Stimulated activated naive CD8-positive, alpha-beta T cell treated with anti-CD3 and anti-CD28 coated beads, Interleukin-15, amount 100 ng/mL, for 72 hours (primary cell): Measurements from ENCODE around the gene ATP6V1G1.
"Not testable (repeated sequence)": the region's sequence is repeated elsewhere in the genome, so short reads cannot be mapped to it uniquely, and the experiment has no call there.

Experiments used
- ATAC-seq: fragments of 150-1000 bp; cut with Tn5 transposase; 2 replicates; pipeline ENCODE4 v1.10.0; 2021; ENCODE audit warnings: mild to moderate bottlenecking, moderate library complexity
- DNase-seq, 2 donors: peaks; one replicate each; pipeline ENCODE4 v3.0.0; 2021 to 2022
- H3K27ac Mint-ChIP-seq, 2 donors: one replicate each; pipeline ENCODE4 v1.8.0; 2022; ENCODE audit warnings: mild to moderate bottlenecking in 2 of 2, mixed read lengths in 2 of 2, moderate library complexity in 2 of 2
- H3K27me3 Mint-ChIP-seq: one replicate; pipeline ENCODE4 v1.8.0; 2022; ENCODE audit warnings: mixed read lengths
- H3K4me1 Mint-ChIP-seq: one replicate; pipeline ENCODE4 v1.8.0; 2022; ENCODE audit warnings: mild to moderate bottlenecking, mixed read lengths
- H3K4me3 Mint-ChIP-seq, 2 donors: one replicate each; pipeline ENCODE4 v1.8.0; 2022; ENCODE audit warnings: mild to moderate bottlenecking in 2 of 2, mixed read lengths in 2 of 2, moderate library complexity in 1 of 2
- H3K9me3 Mint-ChIP-seq, 2 donors: one replicate each; pipeline ENCODE4 v1.8.0; 2022; ENCODE audit warnings: mixed read lengths in 2 of 2

Gene ATP6V1G1

DNA sequence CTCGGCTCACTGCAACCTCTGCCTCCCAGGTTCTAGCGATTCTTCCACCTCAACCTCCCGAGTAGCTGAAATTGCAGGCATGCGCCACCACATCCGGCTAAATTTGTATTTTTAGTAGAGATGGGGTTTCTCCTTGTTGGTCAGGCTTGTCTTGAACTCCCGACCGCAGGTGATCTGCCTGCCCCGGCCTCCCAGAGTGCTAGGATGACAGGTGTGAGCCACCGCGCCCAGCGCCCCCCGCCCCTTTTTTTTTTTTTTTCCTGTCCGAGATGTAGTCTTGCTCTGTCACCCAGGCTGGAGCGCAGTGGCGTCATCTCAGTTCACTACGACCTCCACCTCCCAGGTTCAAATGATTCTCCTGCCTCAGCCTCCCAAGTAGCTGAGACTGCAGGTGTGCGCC is 6.6 kb downstream of the ATP6V1G1 start:
- no peaks in the 10 kb centered on the region for H3K27me3 Mint-ChIP-seq
- no peaks in the 10 kb centered on the region for H3K9me3 Mint-ChIP-seq
- peak overlapping the region in 1 of 2 donors; percentile 74 for H3K27ac Mint-ChIP-seq
- DNase-seq (no peak), ATAC-seq (no peak)
- peaks cover 63% of the 10 kb centered on the region for H3K4me1 Mint-ChIP-seq
- H3K4me3 Mint-ChIP-seq = no peak overlapping the region

DNA sequence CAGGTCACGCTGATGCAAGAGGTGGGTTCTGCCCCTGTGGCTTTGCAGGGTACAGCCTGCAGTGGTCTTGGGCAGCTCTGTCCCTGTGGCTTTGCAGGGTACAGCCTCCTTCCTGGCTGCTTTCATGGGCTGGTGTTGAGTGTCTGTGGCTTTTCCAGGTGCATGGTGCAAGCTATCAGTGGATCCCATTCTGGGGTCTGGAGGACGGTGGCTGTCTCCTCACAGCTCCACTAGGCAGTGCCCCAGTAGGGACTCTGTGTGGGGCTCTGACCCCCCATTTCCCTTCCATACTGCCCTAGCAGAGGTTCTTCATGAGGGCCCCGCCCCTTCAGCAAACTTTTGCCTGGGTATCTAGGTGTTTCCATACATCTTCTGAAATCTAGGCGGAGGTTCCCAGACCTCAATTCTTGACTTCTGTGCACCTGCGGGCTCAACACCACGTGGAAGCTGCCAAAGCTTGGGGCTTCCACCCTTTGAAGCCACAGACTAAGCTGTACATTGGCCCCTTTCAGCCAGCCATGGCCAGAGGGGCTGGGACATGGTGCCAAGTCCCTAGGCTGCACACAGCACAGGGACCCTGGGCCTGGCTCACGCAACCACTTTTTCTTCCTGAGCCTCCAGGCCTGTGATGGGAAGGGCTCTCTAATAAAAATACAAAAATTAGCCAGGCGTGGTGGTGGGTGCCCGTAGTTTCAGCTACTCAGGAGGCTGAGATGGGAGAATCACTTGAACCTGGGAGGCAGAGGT is 13.1 kb downstream of the ATP6V1G1 start:
- not testable (repeated sequence) for H3K27me3 Mint-ChIP-seq, H3K4me3 Mint-ChIP-seq, DNase-seq, H3K9me3 Mint-ChIP-seq, ATAC-seq
- H3K27ac Mint-ChIP-seq = peak overlapping the region in 1 of 2 donors; percentile 90
- peaks cover 15% of the 10 kb centered on the region for H3K4me1 Mint-ChIP-seq

DNA sequence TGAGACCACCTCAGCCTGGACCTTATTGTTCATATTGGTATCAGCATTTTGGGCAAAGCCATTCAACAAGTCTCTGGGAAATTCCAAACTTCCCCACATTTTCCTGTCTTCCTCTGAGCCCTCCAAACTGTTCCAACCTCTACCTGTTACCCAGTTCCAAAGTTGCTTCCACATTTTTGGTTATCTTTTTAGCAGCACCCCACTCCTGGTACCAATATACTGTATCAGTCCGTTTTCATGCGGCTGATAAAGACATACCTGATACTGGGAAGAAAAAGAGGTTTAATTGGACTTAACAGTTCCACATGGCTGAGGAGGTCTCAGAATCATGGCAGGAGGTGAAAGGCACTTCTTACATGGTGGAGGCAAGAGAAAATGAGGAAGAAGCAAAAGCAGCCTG is 14.2 kb downstream of the ATP6V1G1 start:
- not testable (repeated sequence) for DNase-seq, H3K27ac Mint-ChIP-seq, H3K27me3 Mint-ChIP-seq, ATAC-seq, H3K4me3 Mint-ChIP-seq, H3K9me3 Mint-ChIP-seq
- H3K4me1 Mint-ChIP-seq = peaks cover 11% of the 10 kb centered on the region

DNA sequence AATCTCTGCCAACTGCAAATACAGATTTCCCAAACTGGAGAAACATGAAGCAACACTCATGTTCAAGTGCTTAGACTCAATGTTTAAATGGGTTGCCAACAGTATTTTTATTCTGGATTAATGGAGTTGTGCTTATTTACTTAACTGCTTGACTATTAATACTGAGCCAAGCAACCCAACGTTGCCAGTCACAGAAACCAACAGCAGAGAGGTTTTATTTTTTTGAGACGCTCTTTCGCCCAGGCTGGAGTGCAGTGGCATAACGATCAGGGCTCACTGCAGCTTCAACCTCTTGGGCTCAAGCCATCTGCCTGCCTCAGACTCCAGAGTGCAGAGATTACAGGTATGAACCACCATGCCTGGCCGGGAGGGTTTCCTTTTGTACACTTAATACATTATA is 15.1 kb downstream of the ATP6V1G1 start:
- Mint-ChIP-seq H3K4me3 (no peak overlapping the region), H3K27ac (no peak overlapping the region), H3K4me1 (peaks cover 6% of the 10 kb centered on the region), H3K9me3 (peaks cover 7 to 8% of the 10 kb centered on the region in 2 donors), H3K27me3 (no peaks in the 10 kb centered on the region)
- ATAC-seq (no peak), DNase-seq (no peak)

DNA sequence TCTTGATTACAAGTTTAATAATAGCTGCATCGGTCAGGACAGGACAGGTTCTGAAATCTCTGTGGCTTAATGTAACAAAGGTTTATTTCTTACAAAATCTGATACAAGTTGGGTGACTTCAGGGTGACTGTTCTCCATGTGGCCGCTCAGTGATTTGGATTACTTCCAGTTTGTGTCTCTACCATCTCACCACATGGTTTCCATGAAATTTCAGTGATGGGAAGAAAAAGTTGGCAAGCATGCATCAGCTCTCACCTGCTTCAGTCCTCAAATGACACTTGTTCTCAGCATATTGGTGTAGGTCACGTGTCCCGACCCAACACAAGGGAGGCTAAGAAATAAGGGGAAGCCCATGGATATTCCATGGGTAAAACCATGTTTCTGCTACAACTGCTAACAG is 15.7 kb downstream of the ATP6V1G1 start:
- peak overlapping the region in 1 of 2 donors; percentile 48 for H3K27ac Mint-ChIP-seq
- peaks cover 7 to 8% of the 10 kb centered on the region in 2 donors for H3K9me3 Mint-ChIP-seq
- H3K27me3 Mint-ChIP-seq = no peaks in the 10 kb centered on the region
- H3K4me3 Mint-ChIP-seq = no peak overlapping the region
- H3K4me1 Mint-ChIP-seq = peaks cover 7% of the 10 kb centered on the region
- ATAC-seq (no peak), DNase-seq (no peak)

DNA sequence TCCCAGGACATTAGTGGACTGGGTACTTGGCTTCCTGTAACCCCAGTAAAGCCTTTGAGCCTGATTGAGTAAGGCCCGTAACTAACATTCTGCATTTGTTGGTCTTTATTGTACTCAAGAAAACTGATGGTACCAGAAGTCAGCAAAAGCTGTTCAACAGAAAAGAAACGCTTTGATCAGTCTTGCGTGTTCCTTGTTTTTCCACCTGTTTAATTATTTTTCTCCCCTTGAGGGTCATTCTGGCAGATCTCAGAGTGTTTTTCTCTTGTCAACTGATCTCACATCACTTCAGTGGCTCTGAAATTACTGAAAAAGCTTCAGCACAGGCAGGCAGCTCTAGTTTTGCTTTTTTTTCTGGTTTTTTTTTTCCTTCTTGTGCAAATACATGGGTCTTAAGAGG is 17.4 kb downstream of the ATP6V1G1 start:
- no peak overlapping the region for H3K27ac Mint-ChIP-seq
- peaks cover 7 to 8% of the 10 kb centered on the region in 2 donors for H3K9me3 Mint-ChIP-seq
- no peak for DNase-seq
- H3K4me1 Mint-ChIP-seq = peaks cover 18% of the 10 kb centered on the region
- no peaks in the 10 kb centered on the region for H3K27me3 Mint-ChIP-seq
- ATAC-seq = no peak
- no peak overlapping the region for H3K4me3 Mint-ChIP-seq

DNA sequence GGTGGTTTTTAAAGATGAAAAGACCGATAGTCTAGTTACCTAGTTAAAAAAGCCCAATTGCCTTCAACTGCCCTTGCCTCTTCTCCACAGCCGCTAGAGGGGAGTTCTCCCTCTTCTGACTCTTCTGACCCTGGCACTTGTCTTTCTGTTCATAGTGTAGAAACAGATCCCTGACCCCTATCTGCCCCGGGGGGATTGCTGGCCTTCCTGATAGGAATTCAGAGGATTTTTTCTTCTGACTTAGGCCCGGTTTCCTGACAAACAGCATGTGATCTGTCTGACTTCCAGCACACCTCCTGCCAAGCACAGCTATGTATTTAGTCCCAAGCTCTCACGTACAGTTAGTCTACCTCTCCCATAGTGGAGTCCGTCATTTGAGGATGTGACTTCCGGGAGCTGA is 18.5 kb downstream of the ATP6V1G1 start:
- DNase-seq (no peak), ATAC-seq (no peak)
- Mint-ChIP-seq H3K4me1 (peaks cover 28% of the 10 kb centered on the region), H3K4me3 (no peak overlapping the region), H3K9me3 (peaks cover 7 to 8% of the 10 kb centered on the region in 2 donors), H3K27me3 (no peaks in the 10 kb centered on the region), H3K27ac (no peak overlapping the region)

DNA sequence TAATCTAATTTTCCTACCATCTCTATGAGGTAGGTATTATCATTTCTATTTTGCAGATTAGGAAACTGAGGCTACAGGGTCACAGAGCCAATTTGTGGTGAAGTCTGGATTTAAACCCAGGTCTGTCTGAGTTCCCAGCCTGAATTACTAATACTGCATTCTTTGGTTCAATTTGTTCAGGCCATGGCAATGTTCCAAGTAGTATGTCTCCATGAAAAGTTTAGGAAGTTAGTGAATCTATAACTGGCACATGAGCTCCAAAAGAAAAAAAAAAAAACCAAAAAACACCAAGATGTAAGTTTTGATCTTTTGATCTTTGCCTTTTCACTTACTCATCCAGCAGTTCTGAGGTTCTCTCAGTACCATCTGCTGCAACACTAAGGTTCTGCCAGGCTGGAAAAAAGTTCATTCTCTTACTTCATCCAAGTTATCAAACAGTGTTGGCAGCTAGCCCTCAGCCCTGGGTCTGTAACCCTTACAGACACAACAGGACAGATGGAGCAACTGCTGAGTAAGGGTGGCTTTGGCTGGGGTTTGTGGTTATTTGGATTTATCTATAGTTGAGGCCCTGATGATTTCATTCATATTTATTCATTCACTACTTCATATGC is 19.1 kb downstream of the ATP6V1G1 start:
- Mint-ChIP-seq H3K9me3 (peaks cover under 1 to 4% of the 10 kb centered on the region in 2 donors), H3K4me3 (no peak overlapping the region), H3K27ac (no peak overlapping the region), H3K27me3 (no peaks in the 10 kb centered on the region), H3K4me1 (peaks cover 29% of the 10 kb centered on the region)
- DNase-seq (no peak), ATAC-seq (no peak)

DNA sequence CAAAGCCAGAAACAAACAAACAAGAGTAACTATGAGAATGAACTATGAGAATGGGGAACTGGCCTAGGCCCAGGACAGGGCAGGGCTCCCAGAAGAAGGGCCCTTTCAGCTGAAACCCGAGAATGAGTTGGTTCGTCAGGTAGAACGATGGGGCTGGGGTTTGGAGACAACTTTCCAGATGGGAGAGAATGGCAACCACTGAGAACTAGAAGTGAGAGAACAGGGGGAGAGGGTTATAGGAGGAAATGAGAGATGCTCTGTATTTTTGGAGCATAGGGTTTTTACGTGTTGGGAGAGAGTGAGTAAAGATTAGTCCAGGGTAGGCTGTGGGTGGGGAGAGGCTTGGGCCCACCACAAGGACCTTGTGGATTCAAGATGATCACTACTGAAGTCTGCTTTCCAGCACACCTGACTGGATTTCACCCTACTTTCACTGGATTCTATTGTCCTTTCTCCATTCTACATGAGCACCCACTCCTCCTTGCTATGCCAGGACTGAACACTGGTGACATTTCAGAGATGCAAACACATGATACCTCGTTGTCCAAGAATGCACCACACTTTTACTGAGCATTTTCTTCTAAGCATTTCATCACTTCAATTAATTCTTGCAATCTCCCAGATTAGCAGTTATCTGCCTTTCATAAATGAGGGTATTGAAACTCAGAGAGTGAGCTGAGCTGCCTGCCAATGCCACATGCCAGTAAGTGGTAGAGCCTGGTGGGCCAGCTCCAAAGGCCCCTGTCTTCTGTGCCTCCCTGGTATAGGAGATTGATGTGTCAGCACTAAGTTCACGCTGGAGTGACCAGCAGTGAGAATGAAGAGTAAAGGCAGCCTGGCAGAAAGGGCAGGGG is 20.3 kb downstream of the ATP6V1G1 start:
- Mint-ChIP-seq H3K9me3 (no peaks in the 10 kb centered on the region), H3K27me3 (no peaks in the 10 kb centered on the region), H3K27ac (peak overlapping the region in 1 of 2 donors; percentile 56), H3K4me3 (no peak overlapping the region), H3K4me1 (peaks cover 36% of the 10 kb centered on the region)
- DNase-seq (no peak), ATAC-seq (no peak)

DNA sequence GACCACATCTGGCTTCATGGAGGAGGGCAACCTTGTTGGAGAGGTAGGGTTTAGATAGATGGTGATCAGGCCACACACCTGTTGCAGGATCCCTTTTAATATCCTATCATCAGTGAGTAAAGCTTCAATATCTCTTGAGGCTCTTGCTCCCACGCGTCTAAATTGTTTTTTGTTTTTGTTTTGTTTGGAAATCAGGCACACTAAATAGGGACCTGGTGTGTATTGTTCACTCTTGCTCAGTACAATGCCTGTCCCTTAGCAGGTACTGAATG is 20.9 kb downstream of the ATP6V1G1 start:
- peaks cover 42% of the 10 kb centered on the region for H3K4me1 Mint-ChIP-seq
- H3K27ac Mint-ChIP-seq = peak overlapping the region in 1 of 2 donors; percentile 56
- no peaks in the 10 kb centered on the region for H3K9me3 Mint-ChIP-seq
- H3K27me3 Mint-ChIP-seq = no peaks in the 10 kb centered on the region
- no peak for ATAC-seq
- H3K4me3 Mint-ChIP-seq = no peak overlapping the region
- no peak for DNase-seq

DNA sequence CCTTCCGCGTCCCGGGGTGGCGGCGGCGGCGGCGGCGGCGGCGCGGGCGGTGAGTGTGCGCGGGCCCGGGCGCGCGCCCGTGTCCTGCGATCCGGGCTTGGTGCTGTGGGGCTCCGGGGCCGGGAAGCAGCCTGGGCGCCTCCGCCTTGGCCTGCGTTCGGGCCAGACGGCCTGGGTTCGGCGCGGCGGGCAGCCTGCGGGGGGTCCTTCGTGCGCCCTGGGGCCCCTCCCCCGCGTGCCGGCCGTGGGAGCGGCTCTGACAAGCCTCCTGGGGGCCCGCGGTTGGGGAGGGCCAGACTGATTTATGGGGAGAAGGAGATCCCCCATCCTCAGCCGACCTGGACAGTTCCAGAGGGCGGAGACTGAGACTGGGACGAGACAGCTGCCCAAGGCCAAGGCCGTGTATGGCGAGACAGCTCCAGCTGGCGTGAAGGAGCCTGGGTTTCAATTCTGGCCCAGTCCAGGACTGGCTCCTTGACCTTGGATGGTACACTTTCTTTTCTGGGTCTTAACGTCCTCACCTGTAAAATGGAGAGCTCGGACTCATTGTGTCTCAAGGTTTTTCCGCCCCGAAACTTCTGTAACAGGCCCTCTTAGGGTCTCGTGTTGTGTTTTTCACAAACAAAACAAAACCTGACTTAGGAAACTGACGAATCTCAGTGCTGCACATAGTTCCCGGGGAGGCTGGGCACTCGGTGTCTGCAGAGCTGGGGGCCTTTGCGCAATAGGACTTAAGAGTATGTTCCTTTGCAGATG is 24.1 kb downstream of the ATP6V1G1 start:
- H3K9me3 Mint-ChIP-seq = no peaks in the 10 kb centered on the region
- H3K4me1 Mint-ChIP-seq = peaks cover 70% of the 10 kb centered on the region
- H3K27ac Mint-ChIP-seq = peak overlapping the region; percentile 84 to 98
- peak; percentile 77 for ATAC-seq
- H3K27me3 Mint-ChIP-seq = no peaks in the 10 kb centered on the region
- H3K4me3 Mint-ChIP-seq = peak overlapping the region; percentile 85 to 88
- peak in 1 of 2 donors; percentile 59 for DNase-seq

DNA sequence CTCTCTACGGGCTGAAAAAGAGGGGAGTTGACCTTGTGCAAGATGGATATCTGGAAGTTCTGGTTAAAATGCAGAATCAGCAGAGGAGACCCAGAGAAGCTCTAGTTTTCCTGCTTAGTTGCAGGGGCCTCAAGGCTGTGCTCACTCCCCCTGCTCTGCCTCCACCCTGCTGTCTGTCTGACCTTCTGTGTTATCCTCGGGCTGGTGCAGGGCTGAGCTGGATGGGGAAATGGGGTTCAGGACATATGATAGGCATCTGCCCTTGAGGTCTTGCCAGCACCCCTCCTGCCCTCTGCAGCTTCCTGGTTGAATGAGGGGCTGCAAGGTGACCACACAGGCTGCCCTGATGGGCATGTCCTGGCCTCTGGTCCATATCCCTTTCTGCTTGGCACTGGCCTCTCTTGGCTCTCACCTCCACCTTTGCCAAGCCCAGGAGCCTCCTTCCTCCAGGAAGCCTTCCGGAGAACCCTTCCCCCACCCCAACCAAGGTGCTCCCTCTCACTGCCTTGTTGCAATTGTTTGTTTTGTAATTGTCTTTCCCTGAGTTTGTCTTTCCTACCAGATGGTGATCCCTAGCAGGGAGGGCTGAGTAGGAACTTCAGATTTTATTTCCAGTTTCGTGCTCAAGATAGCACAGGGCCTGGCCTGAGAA is 24.8 kb downstream of the ATP6V1G1 start:
- peak overlapping the region; percentile 84 to 98 for H3K27ac Mint-ChIP-seq
- ATAC-seq (peak; percentile 8), DNase-seq (no peak)
- peak overlapping the region; percentile 85 to 88 for H3K4me3 Mint-ChIP-seq
- peaks cover 77% of the 10 kb centered on the region for H3K4me1 Mint-ChIP-seq
- H3K27me3 Mint-ChIP-seq = no peaks in the 10 kb centered on the region
- no peaks in the 10 kb centered on the region for H3K9me3 Mint-ChIP-seq

DNA sequence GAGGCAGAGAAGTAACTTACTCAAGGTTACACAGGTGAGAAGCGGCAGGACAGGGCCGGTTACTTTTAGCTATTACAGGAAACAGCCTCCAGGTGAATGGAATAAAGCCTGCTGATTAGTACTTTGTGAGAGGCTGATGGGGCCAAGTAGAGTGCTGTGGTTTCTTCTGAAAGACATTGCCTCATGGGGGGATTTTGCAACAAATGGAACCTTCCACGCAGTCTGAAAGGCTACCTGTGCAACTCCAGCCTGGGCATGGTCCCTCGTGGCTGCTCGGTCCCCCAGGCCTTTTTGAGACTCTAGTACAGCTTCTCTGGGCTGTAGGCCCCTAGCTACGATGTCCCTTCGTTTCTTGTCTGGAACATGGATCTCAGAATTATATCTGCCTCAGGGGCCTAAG is 25.5 kb downstream of the ATP6V1G1 start:
- no peaks in the 10 kb centered on the region for H3K27me3 Mint-ChIP-seq
- DNase-seq = no peak
- H3K4me1 Mint-ChIP-seq = peaks cover 76% of the 10 kb centered on the region
- peak overlapping the region; percentile 84 to 92 for H3K27ac Mint-ChIP-seq
- ATAC-seq = no peak
- H3K9me3 Mint-ChIP-seq = no peaks in the 10 kb centered on the region
- peak overlapping the region; percentile 85 to 88 for H3K4me3 Mint-ChIP-seq

DNA sequence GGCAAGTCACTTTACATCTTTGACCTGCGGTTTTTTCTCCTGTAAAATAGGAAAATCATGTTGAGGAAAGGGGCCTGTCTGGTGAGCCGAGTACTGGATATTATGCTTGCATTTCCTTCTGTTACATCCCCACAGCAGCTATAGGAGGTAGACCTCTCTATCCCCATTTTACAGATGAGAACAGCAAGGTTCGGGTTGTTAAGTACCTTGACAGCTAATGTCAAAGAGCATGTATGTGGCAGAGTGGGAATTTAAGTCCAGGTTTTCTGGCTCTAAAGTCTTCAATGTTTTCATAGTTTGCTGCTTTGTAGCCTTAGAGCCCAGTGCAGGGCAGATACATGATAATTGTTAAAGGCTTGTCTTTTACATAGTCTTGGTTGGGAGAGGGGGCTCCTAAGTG is 26.4 kb downstream of the ATP6V1G1 start:
- ATAC-seq (no peak), DNase-seq (no peak)
- Mint-ChIP-seq H3K4me1 (peaks cover 72% of the 10 kb centered on the region), H3K9me3 (no peaks in the 10 kb centered on the region), H3K4me3 (peak overlapping the region; percentile 85 to 88), H3K27ac (no peak overlapping the region), H3K27me3 (no peaks in the 10 kb centered on the region)

DNA sequence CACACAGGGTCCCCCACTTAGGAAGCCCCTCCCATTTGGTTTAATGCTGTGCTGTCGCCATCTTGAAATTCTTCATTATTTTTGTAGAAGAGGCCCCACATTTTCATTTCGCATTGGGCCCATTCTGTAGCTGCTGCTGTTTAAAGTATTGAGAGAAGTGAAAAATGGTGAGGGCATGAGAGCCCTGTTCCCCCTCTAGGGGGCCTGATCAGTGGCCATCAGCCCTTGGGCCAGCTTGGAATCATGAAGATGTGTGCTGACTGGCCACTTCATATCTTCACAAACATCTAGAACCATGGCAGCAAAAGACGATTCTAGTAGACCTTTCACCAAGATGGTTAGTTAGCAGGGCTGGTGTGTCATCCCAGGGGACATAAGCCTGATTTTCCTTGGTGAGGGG is 26.8 kb downstream of the ATP6V1G1 start:
- Mint-ChIP-seq H3K9me3 (no peaks in the 10 kb centered on the region), H3K27ac (no peak overlapping the region), H3K4me3 (no peak overlapping the region), H3K27me3 (no peaks in the 10 kb centered on the region), H3K4me1 (peaks cover 74% of the 10 kb centered on the region)
- ATAC-seq (no peak), DNase-seq (no peak)
